GM18873 (cell line): ENCODE measurements around the gene SHMT2.

Source experiments
- ATAC-seq: cut with Tn5 transposase; IDR thresholded peaks from one replicate; pipeline ENCODE4 v1.9.1; 2021; ENCODE audit warnings: mild to moderate bottlenecking, moderate library complexity, moderate number of reproducible peaks; ENCODE audit not compliant: unreplicated experiment, low FRiP score

SHMT2 gene

GRCh38 chr12:57213058-57213715 is 16.3 kb upstream of the SHMT2 start:
- no peak for ATAC-seq

GRCh38 chr12:57213763-57214397 is 15.6 kb upstream of the SHMT2 start:
- no peak for ATAC-seq

- no peak for ATAC-seq
Measured at GRCh38 chr12:57214398-57214781, 15.1 kb upstream of the SHMT2 start.

GRCh38 chr12:57215065-57215464 is 14.4 kb upstream of the SHMT2 start:
- no peak for ATAC-seq

- ATAC-seq = no peak
Measured at GRCh38 chr12:57215668-57216013, 13.9 kb upstream of the SHMT2 start.

GRCh38 chr12:57216014-57216911 is 13.2 kb upstream of the SHMT2 start, which contains the start of gene NXPH4:
NXPH4 (plus strand) TSS chr12:57216794; CDS start chr12:57216970, 176 bp downstream.
- no peak for ATAC-seq

GRCh38 chr12:57216921-57217879 is 12.3 kb upstream of the SHMT2 start:
- no peak for ATAC-seq

GRCh38 chr12:57218030-57218853 is 11.3 kb upstream of the SHMT2 start:
- ATAC-seq = no peak

GRCh38 chr12:57219205-57219992 is 10.1 kb upstream of the SHMT2 start:
- ATAC-seq = no peak

- ATAC-seq = no peak
Measured at GRCh38 chr12:57219993-57220754, 9.3 kb upstream of the SHMT2 start.

GRCh38 chr12:57220770-57221168 is 8.7 kb upstream of the SHMT2 start:
- ATAC-seq = no peak

GRCh38 chr12:57221169-57221917 is 8.2 kb upstream of the SHMT2 start:
- ATAC-seq = no peak

GRCh38 chr12:57222286-57223190 is 7.0 kb upstream of the SHMT2 start:
- ATAC-seq = no peak

- ATAC-seq = no peak
Measured at GRCh38 chr12:57223191-57224165, 6.0 kb upstream of the SHMT2 start.
